GM12878 (cell line): ENCODE data around the gene DFFB.
"Not testable (repeated sequence)": the region's sequence is repeated elsewhere in the genome, so short reads cannot be mapped to it uniquely, and the experiment has no call there.

ENCODE experiments used
- BACH1 ChIP-seq: fragments of 450-650 bp; IDR thresholded peaks from 2 replicates; pipeline ENCODE4 v1.6.1; 2017; ENCODE audit warnings: mild to moderate bottlenecking, borderline replicate concordance
- BCLAF1 ChIP-seq: fragments of 450-650 bp; IDR thresholded peaks from 2 replicates; pipeline ENCODE4 v1.6.1; 2017; ENCODE audit warnings: antibody characterized with exemption, mild to moderate bottlenecking, moderate library complexity
- CTCF ChIP-seq, 3 experiments: IDR thresholded peaks in 2 of 3; conservative IDR thresholded peaks in 1 of 3; 2 replicates each; pipeline ENCODE4 v1.5.1; 2011; ENCODE audit warnings: low read depth in 3 of 3, low read length in 3 of 3, mild to moderate bottlenecking in 3 of 3, control low read depth in 2 of 3, moderate library complexity in 2 of 3, inconsistent platforms in 1 of 3, mixed read lengths in 1 of 3; ENCODE audit not compliant: control insufficient read depth in 2 of 3, insufficient read depth in 1 of 3; ENCODE audit errors: extremely low read depth in 1 of 3
- EGR1 ChIP-seq, 2 experiments: IDR thresholded peaks; 1 replicate in 1 of 2; 2 replicates in 1 of 2; pipeline ENCODE4 v1.6.1; 2011 to 2012; ENCODE audit warnings: low read depth in 2 of 2, low read length in 2 of 2, borderline replicate concordance in 1 of 2, mild to moderate bottlenecking in 1 of 2, moderate library complexity in 1 of 2
- EP300 ChIP-seq, 2 experiments: fragments of 150-350 bp in 1 of 2; IDR thresholded peaks; 2 replicates each; pipeline ENCODE4 v1.6.1; 2011 to 2012; ENCODE audit warnings: low read depth in 2 of 2, low read length in 2 of 2, borderline replicate concordance in 1 of 2, improper control_type of control experiment in 1 of 2, inconsistent platforms in 1 of 2; ENCODE audit not compliant: control insufficient read depth in 1 of 2
- ESRRA ChIP-seq: IDR thresholded peaks from 2 replicates; pipeline ENCODE4 v1.6.1; 2012; ENCODE audit warnings: mild to moderate bottlenecking, low read length, improper control_type of control experiment
- HDAC2 ChIP-seq: fragments of 200-600 bp; sonication (generic); IDR thresholded peaks from 2 replicates; pipeline ENCODE4 v1.6.1; 2017
- POLR2A ChIP-seq: IDR thresholded peaks from 2 replicates; pipeline ENCODE4 v1.6.1; 2011; ENCODE audit warnings: low read depth, mild to moderate bottlenecking, low read length
- POLR2AphosphoS5 ChIP-seq: IDR thresholded peaks from 2 replicates; pipeline ENCODE4 v1.6.1; 2011; ENCODE audit warnings: mild to moderate bottlenecking, low read length, inconsistent platforms
- RUNX3 ChIP-seq: IDR thresholded peaks from 2 replicates; pipeline ENCODE4 v1.6.1; 2012; ENCODE audit warnings: low read length, inconsistent platforms
- SP1 ChIP-seq: IDR thresholded peaks from one replicate; pipeline ENCODE4 v1.6.1; 2011; ENCODE audit warnings: low read depth, low read length
- SPI1 ChIP-seq: IDR thresholded peaks from 2 replicates; pipeline ENCODE4 v1.6.1; 2011; ENCODE audit warnings: low read depth, mild to moderate bottlenecking, low read length, moderate library complexity, borderline replicate concordance; ENCODE audit not compliant: insufficient read depth
- WRNIP1 ChIP-seq: IDR thresholded peaks from 2 replicates; pipeline ENCODE4 v1.6.1; 2011; ENCODE audit warnings: low read depth, low read length, improper control_type of control experiment, borderline replicate concordance

- TF ChIP-seq BCLAF1; SP1; POLR2A; EGR1 (IDR thresholded peaks at IDR 0.05; ENCODE audit: borderline replicate concordance in 1 of 2, low read depth in 2 of 2, low read length in 2 of 2); POLR2AphosphoS5; BACH1; SPI1; WRNIP1; HDAC2; RUNX3; CTCF (IDR thresholded peaks at IDR 0.05 in 2 of 3, conservative IDR thresholded peaks at IDR 0.05 in 1 of 3; ENCODE audit: control insufficient read depth in 2 of 3, extremely low read depth in 1 of 3, insufficient read depth in 1 of 3, low read depth in 3 of 3, low read length in 3 of 3); ESRRA; EP300 (IDR thresholded peaks at IDR 0.05; ENCODE audit: borderline replicate concordance in 1 of 2, control insufficient read depth in 1 of 2, low read depth in 2 of 2, low read length in 2 of 2): not testable (repeated sequence)
Observed at GRCh38 chr1:3918359-3918758, 61.1 kb downstream of the DFFB start.
